MM.1S (cell line): Measurements from ENCODE around the gene CACNA1D.

ENCODE experiments used
- DNase-seq: peaks from one replicate; pipeline ENCODE4 v3.0.0-alpha.2; 2015
- H2AFZ ChIP-seq: fragments of 300-600 bp; sonication (generic); 2 replicates; pipeline ENCODE4 v1.6.0; 2016; ENCODE audit warnings: antibody characterized with exemption, low read length
- H3F3A ChIP-seq: fragments of 300-600 bp; sonication (generic); 2 replicates; pipeline ENCODE4 v1.6.1; 2016; ENCODE audit warnings: mild to moderate bottlenecking, antibody characterized with exemption, low read length, moderate library complexity, mixed read lengths; ENCODE audit not compliant: insufficient read depth
- H3K27ac ChIP-seq: fragments of 300-600 bp; sonication (generic); 2 replicates; pipeline ENCODE4 v1.5.1; 2016; ENCODE audit warnings: mild to moderate bottlenecking, low read length
- H3K27me3 ChIP-seq: fragments of 300-600 bp; sonication (generic); replicated peaks from 2 replicates; pipeline ENCODE4 v1.6.0; 2016; ENCODE audit warnings: low read length; ENCODE audit not compliant: insufficient read depth
- H3K36me3 ChIP-seq: fragments of 300-600 bp; sonication (generic); replicated peaks from 2 replicates; pipeline ENCODE4 v1.6.1; 2016; ENCODE audit warnings: mild to moderate bottlenecking, low read length, mixed read lengths; ENCODE audit not compliant: insufficient read depth
- H3K4me1 ChIP-seq: fragments of 300-600 bp; sonication (generic); 2 replicates; pipeline ENCODE4 v1.6.1; 2016; ENCODE audit warnings: low read length, mixed read lengths
- H3K4me2 ChIP-seq: fragments of 300-600 bp; sonication (generic); 2 replicates; pipeline ENCODE4 v1.6.0; 2016; ENCODE audit warnings: low read depth, low read length
- H3K4me3 ChIP-seq: fragments of 300-600 bp; sonication (generic); 2 replicates; pipeline ENCODE4 v1.5.1; 2016; ENCODE audit warnings: low read length, mixed read lengths
- H3K79me2 ChIP-seq: fragments of 300-600 bp; sonication (generic); 2 replicates; pipeline ENCODE4 v1.6.1; 2016; ENCODE audit warnings: mixed run types, low read length, mixed read lengths
- H3K9ac ChIP-seq: fragments of 300-600 bp; sonication (generic); 2 replicates; pipeline ENCODE4 v1.6.1; 2016; ENCODE audit warnings: low read length, mixed read lengths
- H3K9me2 ChIP-seq: fragments of 300-600 bp; sonication (generic); replicated peaks from 2 replicates; pipeline ENCODE4 v1.6.1; 2016; ENCODE audit warnings: mild to moderate bottlenecking, low read length, mixed read lengths; ENCODE audit not compliant: insufficient read depth
- H3K9me3 ChIP-seq: fragments of 300-600 bp; sonication (generic); replicated peaks from 2 replicates; pipeline ENCODE4 v1.6.1; 2016; ENCODE audit warnings: mild to moderate bottlenecking, low read length, mixed read lengths; ENCODE audit not compliant: insufficient read depth
- H4K20me1 ChIP-seq: fragments of 300-600 bp; sonication (generic); 2 replicates; pipeline ENCODE4 v1.6.1; 2016; ENCODE audit warnings: mild to moderate bottlenecking, low read length, moderate library complexity, mixed read lengths; ENCODE audit not compliant: insufficient read depth
- EZH2 ChIP-seq: fragments of 300-600 bp; sonication (generic); optimal IDR thresholded peaks from 2 replicates; pipeline ENCODE3; 2017; ENCODE audit warnings: low read depth, mild to moderate bottlenecking, antibody characterized with exemption, low read length, mixed read lengths
- EZH2phosphoT487 ChIP-seq: fragments of 300-600 bp; sonication (generic); IDR thresholded peaks from 2 replicates; pipeline ENCODE4 v1.6.1; 2018; ENCODE audit warnings: antibody characterized with exemption, low read length
- TF ChIP-seq, protein P1 (sequence below): fragments of 300-600 bp; sonication (generic); IDR thresholded peaks from 2 replicates; pipeline ENCODE4 v1.5.1; 2016; ENCODE audit warnings: antibody characterized with exemption, low read length, mixed read lengths

CACNA1D gene

DNA sequence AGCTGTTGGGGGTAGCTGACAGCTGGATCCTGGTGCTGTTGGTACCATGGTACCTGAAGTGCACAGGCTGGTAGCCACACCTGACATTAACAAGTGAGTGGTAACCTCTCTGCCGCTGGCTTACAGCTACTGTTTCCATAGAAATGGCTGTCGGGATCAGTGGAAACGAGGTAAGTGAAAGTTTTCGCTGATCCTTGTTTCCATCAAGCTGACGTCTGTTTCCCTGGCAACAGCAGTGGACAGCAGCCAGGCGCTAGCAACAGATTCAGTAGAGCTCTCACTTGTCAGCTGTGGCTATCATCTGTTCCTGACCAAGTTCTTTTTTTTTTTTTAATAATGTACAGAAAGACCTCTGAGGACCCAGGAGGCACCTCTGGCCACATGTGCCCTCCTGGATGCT, 185.6 kb downstream of the CACNA1D start:
- no peak overlapping the region for H3K9ac ChIP-seq
- H3K27me3 ChIP-seq: no peaks in the 10 kb centered on the region
- no peaks in the 10 kb centered on the region for H3K9me2 ChIP-seq
- no peaks in the 10 kb centered on the region for H3F3A ChIP-seq
- H3K4me3 ChIP-seq: no peak overlapping the region
- H3K36me3 ChIP-seq: no peaks in the 10 kb centered on the region
- no peak overlapping the region for H2AFZ ChIP-seq
- H3K79me2 ChIP-seq: no peaks in the 10 kb centered on the region
- TF ChIP-seq EZH2phosphoT487: no peak
- TF ChIP-seq, protein P1, sequence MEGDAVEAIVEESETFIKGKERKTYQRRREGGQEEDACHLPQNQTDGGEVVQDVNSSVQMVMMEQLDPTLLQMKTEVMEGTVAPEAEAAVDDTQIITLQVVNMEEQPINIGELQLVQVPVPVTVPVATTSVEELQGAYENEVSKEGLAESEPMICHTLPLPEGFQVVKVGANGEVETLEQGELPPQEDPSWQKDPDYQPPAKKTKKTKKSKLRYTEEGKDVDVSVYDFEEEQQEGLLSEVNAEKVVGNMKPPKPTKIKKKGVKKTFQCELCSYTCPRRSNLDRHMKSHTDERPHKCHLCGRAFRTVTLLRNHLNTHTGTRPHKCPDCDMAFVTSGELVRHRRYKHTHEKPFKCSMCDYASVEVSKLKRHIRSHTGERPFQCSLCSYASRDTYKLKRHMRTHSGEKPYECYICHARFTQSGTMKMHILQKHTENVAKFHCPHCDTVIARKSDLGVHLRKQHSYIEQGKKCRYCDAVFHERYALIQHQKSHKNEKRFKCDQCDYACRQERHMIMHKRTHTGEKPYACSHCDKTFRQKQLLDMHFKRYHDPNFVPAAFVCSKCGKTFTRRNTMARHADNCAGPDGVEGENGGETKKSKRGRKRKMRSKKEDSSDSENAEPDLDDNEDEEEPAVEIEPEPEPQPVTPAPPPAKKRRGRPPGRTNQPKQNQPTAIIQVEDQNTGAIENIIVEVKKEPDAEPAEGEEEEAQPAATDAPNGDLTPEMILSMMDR: no peak
- TF ChIP-seq EZH2: no peak
- H3K4me2 ChIP-seq: no peak overlapping the region
- H3K4me1 ChIP-seq: no peaks in the 10 kb centered on the region
- H3K27ac ChIP-seq: no peak overlapping the region
- no peaks in the 10 kb centered on the region for H4K20me1 ChIP-seq
- DNase-seq: no peak
- H3K9me3 ChIP-seq: no peaks in the 10 kb centered on the region

DNA sequence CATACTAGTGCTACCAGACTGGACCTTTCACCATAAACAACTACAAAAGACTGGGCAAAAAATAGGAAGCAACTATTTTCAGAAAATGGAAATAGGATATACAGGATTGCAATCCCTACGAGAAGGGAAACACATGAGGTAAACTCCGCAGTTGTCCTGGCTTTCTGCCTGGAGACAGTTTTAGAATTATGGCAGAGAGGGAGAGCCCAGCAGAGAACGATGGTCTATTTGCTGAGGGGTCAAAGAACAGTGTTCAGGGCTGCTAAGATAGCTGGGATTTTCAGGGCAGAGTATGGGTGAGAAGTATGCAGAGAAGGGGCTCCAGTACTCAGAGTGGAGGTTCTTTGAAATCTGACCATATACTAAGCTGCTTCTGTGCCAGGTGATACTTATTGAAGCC, 188.4 kb downstream of the CACNA1D start:
- H2AFZ ChIP-seq: no peak overlapping the region
- no peaks in the 10 kb centered on the region for H3K36me3 ChIP-seq
- H3K9me2 ChIP-seq: no peaks in the 10 kb centered on the region
- H4K20me1 ChIP-seq: no peaks in the 10 kb centered on the region
- no peaks in the 10 kb centered on the region for H3K9me3 ChIP-seq
- DNase-seq: no peak
- H3K27ac ChIP-seq: no peak overlapping the region
- no peak overlapping the region for H3K9ac ChIP-seq
- TF ChIP-seq EZH2 (no peak), EZH2phosphoT487 (no peak)
- TF ChIP-seq, protein P1: no peak
- H3K4me2 ChIP-seq: no peak overlapping the region
- H3K79me2 ChIP-seq: no peaks in the 10 kb centered on the region
- H3K27me3 ChIP-seq: no peaks in the 10 kb centered on the region
- H3K4me1 ChIP-seq: no peaks in the 10 kb centered on the region
- no peaks in the 10 kb centered on the region for H3F3A ChIP-seq
- H3K4me3 ChIP-seq: no peak overlapping the region

DNA sequence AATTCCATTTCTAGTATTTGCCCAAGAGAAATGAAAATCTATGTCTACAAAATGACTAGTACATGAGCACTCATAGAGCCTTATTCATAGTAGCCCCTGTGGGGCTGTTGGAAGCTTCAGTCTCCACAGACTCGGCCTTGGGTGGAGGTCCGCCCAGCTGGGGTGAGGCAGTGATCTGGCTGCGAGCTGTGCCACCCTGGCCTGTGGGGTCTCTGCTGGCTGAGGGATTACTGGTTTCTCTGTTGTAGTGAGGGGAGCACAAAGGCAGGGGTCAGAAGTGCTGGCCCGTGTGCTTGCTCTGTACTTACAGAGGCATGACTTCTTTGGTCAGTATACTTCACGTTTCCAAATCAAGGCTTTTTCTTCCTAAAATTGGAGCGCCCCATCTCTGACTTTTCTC, 193.7 kb downstream of the CACNA1D start:
- H3K4me1 ChIP-seq: no peaks in the 10 kb centered on the region
- no peak overlapping the region for H3K4me3 ChIP-seq
- H3K27ac ChIP-seq: no peak overlapping the region
- H2AFZ ChIP-seq: no peak overlapping the region
- H4K20me1 ChIP-seq: no peaks in the 10 kb centered on the region
- H3K36me3 ChIP-seq: no peaks in the 10 kb centered on the region
- H3K27me3 ChIP-seq: no peaks in the 10 kb centered on the region
- no peak for DNase-seq
- TF ChIP-seq EZH2phosphoT487: no peak
- no peak for TF ChIP-seq EZH2
- TF ChIP-seq, protein P1: no peak
- no peak overlapping the region for H3K4me2 ChIP-seq
- H3K9me3 ChIP-seq: no peaks in the 10 kb centered on the region
- no peak overlapping the region for H3K9ac ChIP-seq
- no peaks in the 10 kb centered on the region for H3K79me2 ChIP-seq
- no peaks in the 10 kb centered on the region for H3K9me2 ChIP-seq
- no peaks in the 10 kb centered on the region for H3F3A ChIP-seq

GRCh38 chr3:53688989-53689388, 194.6 kb downstream of the CACNA1D start:
- H3F3A ChIP-seq: no peaks in the 10 kb centered on the region
- H3K27ac ChIP-seq: no peak overlapping the region
- no peaks in the 10 kb centered on the region for H3K9me3 ChIP-seq
- H3K4me1 ChIP-seq: no peaks in the 10 kb centered on the region
- no peak overlapping the region for H3K4me2 ChIP-seq
- no peaks in the 10 kb centered on the region for H3K27me3 ChIP-seq
- H4K20me1 ChIP-seq: no peaks in the 10 kb centered on the region
- H3K36me3 ChIP-seq: no peaks in the 10 kb centered on the region
- no peak for DNase-seq
- TF ChIP-seq EZH2phosphoT487: no peak
- no peak for TF ChIP-seq EZH2
- TF ChIP-seq, protein P1: no peak
- H2AFZ ChIP-seq: no peak overlapping the region
- no peaks in the 10 kb centered on the region for H3K9me2 ChIP-seq
- H3K4me3 ChIP-seq: no peak overlapping the region
- no peak overlapping the region for H3K9ac ChIP-seq
- no peaks in the 10 kb centered on the region for H3K79me2 ChIP-seq
